CD4-positive, CD25-positive, alpha-beta regulatory T cell (primary cell): ENCODE measurements around the gene EP300. TPM values are rescaled to one million over a fixed set of nuclear protein-coding genes. Genes with fewer than 3 reads are reported as not detected.
"Not testable (repeated sequence)": the region's sequence is repeated elsewhere in the genome, so short reads cannot be mapped to it uniquely, and the experiment has no call there.

Experiments
- ATAC-seq, 2 donors: fragments of 150-1000 bp; cut with Tn5 transposase; one replicate each; pipeline ENCODE4 v1.10.0; 2021; ENCODE audit warnings: low read depth in 2 of 2, moderate number of reproducible peaks in 2 of 2, moderate library complexity in 1 of 2
- DNase-seq, 3 donors: peaks; one replicate each; pipeline versions ENCODE4 v3.0.0 to v3.0.0-alpha.2; 2012 to 2022; ENCODE audit warnings: mixed read lengths in 1 of 3
- H3K27ac ChIP-seq: one replicate; pipeline ENCODE4 v1.7.0; 2013; ENCODE audit warnings: mild to moderate bottlenecking, low read length; ENCODE audit not compliant: insufficient read depth, poor library complexity, severe bottlenecking
- H3K27me3 ChIP-seq: one replicate; pipeline ENCODE4 v1.7.0; 2013; ENCODE audit warnings: low read length; ENCODE audit not compliant: control insufficient read depth, insufficient read depth
- H3K36me3 ChIP-seq: one replicate; pipeline ENCODE4 v1.7.0; 2013; ENCODE audit warnings: mild to moderate bottlenecking, low read length, moderate library complexity; ENCODE audit not compliant: control insufficient read depth, insufficient read depth
- H3K4me1 ChIP-seq: 2 replicates; pipeline ENCODE4 v1.7.0; 2013; ENCODE audit warnings: mild to moderate bottlenecking, low read length; ENCODE audit not compliant: insufficient read depth, control insufficient read depth, poor library complexity, severe bottlenecking
- H3K4me3 ChIP-seq: one replicate; pipeline ENCODE4 v1.7.0; 2013; ENCODE audit warnings: low read depth, mild to moderate bottlenecking, low read length, moderate library complexity
- H3K9me3 ChIP-seq, 2 experiments: 1 replicate in 1 of 2; 2 replicates in 1 of 2; pipeline ENCODE4 v1.7.0; 2013; ENCODE audit warnings: low read length in 2 of 2, mild to moderate bottlenecking in 1 of 2, moderate library complexity in 1 of 2; ENCODE audit not compliant: control insufficient read depth in 2 of 2
- H3K27ac Mint-ChIP-seq, 3 donors: one replicate each; pipeline ENCODE4 v1.8.0; 2020 to 2022; ENCODE audit warnings: mild to moderate bottlenecking in 3 of 3, mixed read lengths in 3 of 3, moderate library complexity in 2 of 3
- H3K27me3 Mint-ChIP-seq: one replicate; pipeline ENCODE4 v1.8.0; 2022; ENCODE audit warnings: mild to moderate bottlenecking, mixed read lengths
- H3K36me3 Mint-ChIP-seq: one replicate; pipeline ENCODE4 v1.8.0; 2020; ENCODE audit warnings: mixed read lengths
- H3K4me1 Mint-ChIP-seq, 4 donors: one replicate each; pipeline ENCODE4 v1.8.0; 2020 to 2022; ENCODE audit warnings: mixed read lengths in 4 of 4, mild to moderate bottlenecking in 1 of 4
- H3K4me3 Mint-ChIP-seq, 4 donors: one replicate each; pipeline ENCODE4 v1.8.0; 2020 to 2022; ENCODE audit warnings: mild to moderate bottlenecking in 4 of 4, mixed read lengths in 4 of 4, moderate library complexity in 3 of 4
- H3K9me3 Mint-ChIP-seq, 7 donors: one replicate each; pipeline ENCODE4 v1.8.0; 2020 to 2022; ENCODE audit warnings: mixed read lengths in 7 of 7, mild to moderate bottlenecking in 3 of 7, moderate library complexity in 2 of 7
- polyA plus RNA-seq, 4 donors: library from polyadenylated mRNA; unstranded; fragments of 300-500 nt; fragmentation: Illumina TruSeq; gene quantifications; one replicate each; pipeline ENCODE4 v1.2.3, GENCODE V29; 2021
- total RNA-seq: library from RNA; stranded (reverse); gene quantifications from one replicate; pipeline ENCODE4 v1.2.3, GENCODE V29; 2022

Gene EP300
- total and polyA plus RNA-seq, 5 donors from 2014 or later = 8.1 to 177 (median 12.6) TPM

GRCh38 chr22:41106969-41107325 lies 14.6 kb downstream of the EP300 start:
- not testable (repeated sequence) for H3K27me3 Mint-ChIP-seq, DNase-seq, H3K9me3 ChIP-seq, ATAC-seq, H3K27me3 ChIP-seq, H3K9me3 Mint-ChIP-seq
- peak overlapping the region in 2 of 3 donors; percentile 67 to 75 for H3K27ac Mint-ChIP-seq
- H3K36me3 Mint-ChIP-seq = peaks cover 20% of the 10 kb centered on the region
- H3K4me1 Mint-ChIP-seq = peaks cover 34 to 78% (median 55%) of the 10 kb centered on the region in 4 donors
- Histone ChIP-seq H3K36me3 (peaks cover 14% of the 10 kb centered on the region), H3K4me1 (peaks cover 44% of the 10 kb centered on the region), H3K27ac (peak overlapping the region; percentile 43), H3K4me3 (peak overlapping the region; percentile 11)
- H3K4me3 Mint-ChIP-seq = peak overlapping the region in 3 of 4 donors; percentile 21 to 57 (median 27)

- peaks cover 19% of the 10 kb centered on the region for H3K36me3 ChIP-seq
- no peak overlapping the region for H3K4me3 Mint-ChIP-seq
- H3K9me3 Mint-ChIP-seq = peaks cover 0 to 3% (median 0%) of the 10 kb centered on the region in 7 donors
These were observed 18.6 kb downstream of the EP300 start for GRCh38 chr22:41110968-41111367.

GRCh38 chr22:41116342-41116741 lies 23.9 kb downstream of the EP300 start:
- no peak overlapping the region for H3K4me3 Mint-ChIP-seq
- H3K27ac Mint-ChIP-seq = peak overlapping the region in 2 of 3 donors; percentile 17 to 38
- no peaks in the 10 kb centered on the region for H3K27me3 ChIP-seq
- no peak overlapping the region for H3K4me3 ChIP-seq
- H3K27me3 Mint-ChIP-seq = no peaks in the 10 kb centered on the region
- peaks cover 22% of the 10 kb centered on the region for H3K4me1 ChIP-seq
- H3K36me3 Mint-ChIP-seq = peaks cover 26% of the 10 kb centered on the region
- ATAC-seq = no peak
- H3K36me3 ChIP-seq = peaks cover 60% of the 10 kb centered on the region
- H3K9me3 Mint-ChIP-seq = peaks cover 0 to 3% (median 0%) of the 10 kb centered on the region in 7 donors
- peaks cover 11 to 65% (median 47%) of the 10 kb centered on the region in 4 donors for H3K4me1 Mint-ChIP-seq
- no peak for DNase-seq
- no peaks in the 10 kb centered on the region for H3K9me3 ChIP-seq
- H3K27ac ChIP-seq = no peak overlapping the region

More at GRCh38 chr22:41110968-41111367, 18.6 kb downstream of the EP300 start:
- Mint-ChIP-seq H3K4me1 (peaks cover 29 to 71% (median 50%) of the 10 kb centered on the region in 4 donors), H3K36me3 (peaks cover 5% of the 10 kb centered on the region), H3K27me3 (no peaks in the 10 kb centered on the region), H3K27ac (peak overlapping the region in 1 of 3 donors; percentile 65)
- H3K27me3 ChIP-seq = no peaks in the 10 kb centered on the region
- ATAC-seq (no peak), DNase-seq (no peak)
- no peaks in the 10 kb centered on the region for H3K9me3 ChIP-seq
- no peak overlapping the region for H3K27ac ChIP-seq
- peaks cover 35% of the 10 kb centered on the region for H3K4me1 ChIP-seq
- H3K4me3 ChIP-seq = no peak overlapping the region

- Histone ChIP-seq H3K27ac (peak overlapping the region; percentile 8), H3K27me3 (no peaks in the 10 kb centered on the region), H3K4me1 (peaks cover 19% of the 10 kb centered on the region), H3K4me3 (no peak overlapping the region), H3K36me3 (peaks cover 61% of the 10 kb centered on the region), H3K9me3 (no peaks in the 10 kb centered on the region)
- Mint-ChIP-seq H3K27me3 (no peaks in the 10 kb centered on the region), H3K9me3 (peaks cover 0 to 3% (median 0%) of the 10 kb centered on the region in 7 donors), H3K36me3 (peaks cover 26% of the 10 kb centered on the region), H3K27ac (peak overlapping the region in 1 of 3 donors; percentile 74), H3K4me1 (peaks cover 11 to 68% (median 51%) of the 10 kb centered on the region in 4 donors), H3K4me3 (peak overlapping the region in 1 of 4 donors; percentile 22)
- DNase-seq (no peak), ATAC-seq (no peak)
These were observed 25.0 kb downstream of the EP300 start for GRCh38 chr22:41117127-41117965.

- Mint-ChIP-seq H3K4me1 (peaks cover 8 to 41% (median 35%) of the 10 kb centered on the region in 4 donors), H3K36me3 (peaks cover 37% of the 10 kb centered on the region), H3K4me3 (peak overlapping the region in 1 of 4 donors; percentile 24), H3K27ac (peak overlapping the region in 2 of 3 donors; percentile 63 to 65), H3K9me3 (no peaks in the 10 kb centered on the region), H3K27me3 (no peaks in the 10 kb centered on the region)
- H3K9me3 ChIP-seq = no peaks in the 10 kb centered on the region
- H3K4me1 ChIP-seq = peaks cover 6% of the 10 kb centered on the region
- no peaks in the 10 kb centered on the region for H3K27me3 ChIP-seq
- ATAC-seq (no peak), DNase-seq (no peak)
- H3K27ac ChIP-seq = peak overlapping the region; percentile 8
- no peak overlapping the region for H3K4me3 ChIP-seq
- H3K36me3 ChIP-seq = peaks cover 77% of the 10 kb centered on the region
These were observed 30.8 kb downstream of the EP300 start for GRCh38 chr22:41123151-41123550.

GRCh38 chr22:41124086-41124485 lies 31.7 kb downstream of the EP300 start:
- no peak for ATAC-seq
- Mint-ChIP-seq H3K36me3 (peaks cover 34% of the 10 kb centered on the region), H3K27me3 (no peaks in the 10 kb centered on the region), H3K4me3 (no peak overlapping the region), H3K4me1 (peaks cover 8 to 38% (median 33%) of the 10 kb centered on the region in 4 donors), H3K9me3 (no peaks in the 10 kb centered on the region), H3K27ac (peak overlapping the region in 1 of 3 donors; percentile 43)
- Histone ChIP-seq H3K36me3 (peaks cover 76% of the 10 kb centered on the region), H3K4me1 (peaks cover 6% of the 10 kb centered on the region), H3K9me3 (no peaks in the 10 kb centered on the region), H3K4me3 (no peak overlapping the region), H3K27ac (no peak overlapping the region), H3K27me3 (no peaks in the 10 kb centered on the region)
- no peak for DNase-seq

- H3K36me3 ChIP-seq = peaks cover 85% of the 10 kb centered on the region
- H3K9me3 ChIP-seq = no peaks in the 10 kb centered on the region
- H3K4me1 ChIP-seq = no peaks in the 10 kb centered on the region
- peaks cover 8 to 20% (median 15%) of the 10 kb centered on the region in 4 donors for H3K4me1 Mint-ChIP-seq
- no peak overlapping the region for H3K27ac Mint-ChIP-seq
- H3K36me3 Mint-ChIP-seq = peaks cover 36% of the 10 kb centered on the region
- H3K4me3 ChIP-seq = no peak overlapping the region
- H3K27ac ChIP-seq = no peak overlapping the region
- no peak for ATAC-seq
- H3K27me3 Mint-ChIP-seq = no peaks in the 10 kb centered on the region
- H3K4me3 Mint-ChIP-seq = no peak overlapping the region
- H3K9me3 Mint-ChIP-seq = no peaks in the 10 kb centered on the region
- no peaks in the 10 kb centered on the region for H3K27me3 ChIP-seq
- DNase-seq = no peak
These were observed 35.1 kb downstream of the EP300 start for GRCh38 chr22:41127451-41127850.
